ENCODE data around the gene CEP85L.

Gene CEP85L

GRCh38 chr6:118683881-118684872, 32.8 kb upstream of the CEP85L start:
- TF ChIP-seq CTCF (IDR thresholded peaks at IDR 0.05; ENCODE audit: low read depth, low read length, missing control alignments): no peak
- H3K4me3 ChIP-seq (replicated peaks; ENCODE audit: low read depth, low read length): no peak overlapping the region
- DNase-seq (ENCODE audit: extremely low read depth, low read depth): no peak

- DNase-seq (ENCODE audit: extremely low read depth, low read depth): no peak
- no peak for TF ChIP-seq CTCF (IDR thresholded peaks at IDR 0.05; ENCODE audit: low read depth, low read length, missing control alignments)
- H3K4me3 ChIP-seq (replicated peaks; ENCODE audit: low read depth, low read length): no peak overlapping the region
Observed at GRCh38 chr6:118680452-118681095, 29.2 kb upstream of the CEP85L start.

- TF ChIP-seq CTCF (IDR thresholded peaks at IDR 0.05; ENCODE audit: low read depth, low read length, missing control alignments): no peak
- H3K4me3 ChIP-seq (replicated peaks; ENCODE audit: low read depth, low read length): no peak overlapping the region
- DNase-seq (ENCODE audit: extremely low read depth, low read depth): no peak
Observed at GRCh38 chr6:118679327-118679901, 28.0 kb upstream of the CEP85L start.

- no peak for DNase-seq (ENCODE audit: extremely low read depth, low read depth)
- H3K4me3 ChIP-seq (replicated peaks; ENCODE audit: low read depth, low read length): no peak overlapping the region
- no peak for TF ChIP-seq CTCF (IDR thresholded peaks at IDR 0.05; ENCODE audit: low read depth, low read length, missing control alignments)
Observed at GRCh38 chr6:118678866-118679265, 27.5 kb upstream of the CEP85L start.

- TF ChIP-seq CTCF (IDR thresholded peaks at IDR 0.05; ENCODE audit: low read depth, low read length, missing control alignments): no peak
- no peak overlapping the region for H3K4me3 ChIP-seq (replicated peaks; ENCODE audit: low read depth, low read length)
- no peak for DNase-seq (ENCODE audit: extremely low read depth, low read depth)
Observed at GRCh38 chr6:118677193-118677592, 25.8 kb upstream of the CEP85L start.

- H3K4me3 ChIP-seq (replicated peaks; ENCODE audit: low read depth, low read length): no peak overlapping the region
- no peak for DNase-seq (ENCODE audit: extremely low read depth, low read depth)
- no peak for TF ChIP-seq CTCF (IDR thresholded peaks at IDR 0.05; ENCODE audit: low read depth, low read length, missing control alignments)
Observed at GRCh38 chr6:118675225-118675624, 23.8 kb upstream of the CEP85L start.

Measured in HFF-Myc (cell line).